Chondrocyte (in vitro differentiated cells): ENCODE results near the gene ATG3. TPM values are rescaled to one million over a fixed set of nuclear protein-coding genes. Genes with fewer than 3 reads are reported as not detected.

Experiments used
- DNase-seq: peaks from one replicate; pipeline ENCODE4 v3.0.0; 2021; ENCODE audit warnings: mixed read lengths, low spot score
- H3K27ac Mint-ChIP-seq: one replicate; pipeline ENCODE4 v1.8.0; 2021; ENCODE audit warnings: mild to moderate bottlenecking, moderate library complexity, mixed read lengths; ENCODE audit not compliant: unreplicated experiment
- H3K27me3 Mint-ChIP-seq: 2 replicates; pipeline ENCODE4 v1.8.0; 2021; ENCODE audit warnings: low read depth, mixed read lengths
- H3K36me3 Mint-ChIP-seq: 2 replicates; pipeline ENCODE4 v1.8.0; 2021; ENCODE audit warnings: low read depth, mixed read lengths
- H3K4me1 Mint-ChIP-seq: 2 replicates; pipeline ENCODE4 v1.8.0; 2021; ENCODE audit warnings: low read depth, mild to moderate bottlenecking, mixed read lengths
- H3K4me3 Mint-ChIP-seq: one replicate; pipeline ENCODE4 v1.8.0; 2021; ENCODE audit warnings: mild to moderate bottlenecking, moderate library complexity, mixed read lengths; ENCODE audit not compliant: unreplicated experiment
- H3K9me3 Mint-ChIP-seq: 2 replicates; pipeline ENCODE4 v1.8.0; 2021; ENCODE audit warnings: low read depth, mixed read lengths
- CTCF ChIP-seq: fragments of 200-600 bp; sonication (generic); IDR thresholded peaks from 2 replicates; pipeline ENCODE4 v1.5.0; 2021; ENCODE audit warnings: antibody characterized with exemption, mild to moderate bottlenecking, moderate library complexity
- total RNA-seq: library from RNA; stranded (reverse); gene quantifications from 3 replicates; pipeline ENCODE4 v1.2.1, GENCODE V29; 2021

ATG3 gene
- total RNA-seq, 1 donor from 2014 or later: 42.7 TPM

- H3K27ac Mint-ChIP-seq: peak overlapping the region; percentile 6
- H3K36me3 Mint-ChIP-seq: peaks cover 7% of the 10 kb centered on the region
- no peak for DNase-seq
- no peak overlapping the region for H3K4me3 Mint-ChIP-seq
- H3K27me3 Mint-ChIP-seq: no peaks in the 10 kb centered on the region
- H3K9me3 Mint-ChIP-seq: no peaks in the 10 kb centered on the region
- peaks cover 5% of the 10 kb centered on the region for H3K4me1 Mint-ChIP-seq
- TF ChIP-seq CTCF: no peak
Observed at GRCh38 chr3:112579697-112580096, 17.9 kb upstream of the ATG3 start.

GRCh38 chr3:112579232-112579631 lies 17.5 kb upstream of the ATG3 start:
- Mint-ChIP-seq H3K9me3 (no peaks in the 10 kb centered on the region), H3K4me3 (no peak overlapping the region), H3K4me1 (peaks cover 5% of the 10 kb centered on the region), H3K27me3 (no peaks in the 10 kb centered on the region), H3K27ac (peak overlapping the region; percentile 1), H3K36me3 (peaks cover 7% of the 10 kb centered on the region)
- no peak for DNase-seq
- TF ChIP-seq CTCF: no peak

GRCh38 chr3:112572701-112573100 lies 10.9 kb upstream of the ATG3 start:
- H3K4me3 Mint-ChIP-seq: no peak overlapping the region
- no peak overlapping the region for H3K27ac Mint-ChIP-seq
- peaks cover 10% of the 10 kb centered on the region for H3K36me3 Mint-ChIP-seq
- H3K9me3 Mint-ChIP-seq: no peaks in the 10 kb centered on the region
- H3K27me3 Mint-ChIP-seq: no peaks in the 10 kb centered on the region
- no peak for TF ChIP-seq CTCF
- no peak for DNase-seq
- peaks cover 3% of the 10 kb centered on the region for H3K4me1 Mint-ChIP-seq

GRCh38 chr3:112569265-112569664 lies 7.5 kb upstream of the ATG3 start:
- Mint-ChIP-seq H3K36me3 (peaks cover 11% of the 10 kb centered on the region), H3K27ac (no peak overlapping the region), H3K9me3 (no peaks in the 10 kb centered on the region), H3K27me3 (no peaks in the 10 kb centered on the region), H3K4me3 (no peak overlapping the region), H3K4me1 (peaks cover 3% of the 10 kb centered on the region)
- no peak for TF ChIP-seq CTCF
- no peak for DNase-seq

GRCh38 chr3:112568642-112569041 lies 6.9 kb upstream of the ATG3 start:
- TF ChIP-seq CTCF: no peak
- Mint-ChIP-seq H3K4me3 (no peak overlapping the region), H3K9me3 (no peaks in the 10 kb centered on the region), H3K36me3 (peaks cover 11% of the 10 kb centered on the region), H3K27ac (no peak overlapping the region), H3K27me3 (no peaks in the 10 kb centered on the region), H3K4me1 (peaks cover 3% of the 10 kb centered on the region)
- DNase-seq: no peak
